SK-N-SH treated with all-trans-retinoic acid at 6 μM for 48 hours (cell line): ENCODE results near the gene SIRT2.

ENCODE experiments used
- BACH2 ChIP-seq: fragments of 250-450 bp; sonication (Bioruptor Pico); IDR thresholded peaks from 2 replicates; pipeline ENCODE4 v1.9.0; 2021; ENCODE audit warnings: mild to moderate bottlenecking, borderline replicate concordance
- CSDC2 ChIP-seq: fragments of 250-450 bp; sonication (Bioruptor Pico); IDR thresholded peaks from 2 replicates; pipeline ENCODE4 v1.5.0; 2020; ENCODE audit warnings: mild to moderate bottlenecking, moderate library complexity
- ESRRG ChIP-seq: fragments of 250-450 bp; sonication (Bioruptor Pico); IDR thresholded peaks from 2 replicates; pipeline ENCODE4 v1.6.1; 2021; ENCODE audit warnings: mild to moderate bottlenecking
- RARB ChIP-seq: fragments of 250-450 bp; sonication (Bioruptor Pico); IDR thresholded peaks from 2 replicates; pipeline ENCODE4 v1.8.0; 2021; ENCODE audit warnings: mild to moderate bottlenecking, moderate library complexity
- TOX ChIP-seq: fragments of 250-450 bp; sonication (Bioruptor Pico); IDR thresholded peaks from 2 replicates; pipeline ENCODE4 v1.8.0; 2021; ENCODE audit warnings: mild to moderate bottlenecking, moderate library complexity, borderline replicate concordance
- ZC3H10 ChIP-seq: fragments of 250-450 bp; sonication (Bioruptor Pico); IDR thresholded peaks from 2 replicates; pipeline ENCODE4 v1.5.1; 2021; ENCODE audit warnings: mild to moderate bottlenecking, moderate library complexity
- ZFP30 ChIP-seq: fragments of 450-650 bp; formaldehyde crosslinking; IDR thresholded peaks from 2 replicates; pipeline ENCODE4 v1.5.0; 2022; ENCODE audit warnings: mild to moderate bottlenecking, moderate library complexity
- TF ChIP-seq, protein P1 (sequence below): fragments of 250-450 bp; sonication (Bioruptor Pico); IDR thresholded peaks from 2 replicates; pipeline ENCODE4 v1.8.0; 2020; ENCODE audit warnings: mild to moderate bottlenecking, moderate library complexity, borderline replicate concordance

DNA sequence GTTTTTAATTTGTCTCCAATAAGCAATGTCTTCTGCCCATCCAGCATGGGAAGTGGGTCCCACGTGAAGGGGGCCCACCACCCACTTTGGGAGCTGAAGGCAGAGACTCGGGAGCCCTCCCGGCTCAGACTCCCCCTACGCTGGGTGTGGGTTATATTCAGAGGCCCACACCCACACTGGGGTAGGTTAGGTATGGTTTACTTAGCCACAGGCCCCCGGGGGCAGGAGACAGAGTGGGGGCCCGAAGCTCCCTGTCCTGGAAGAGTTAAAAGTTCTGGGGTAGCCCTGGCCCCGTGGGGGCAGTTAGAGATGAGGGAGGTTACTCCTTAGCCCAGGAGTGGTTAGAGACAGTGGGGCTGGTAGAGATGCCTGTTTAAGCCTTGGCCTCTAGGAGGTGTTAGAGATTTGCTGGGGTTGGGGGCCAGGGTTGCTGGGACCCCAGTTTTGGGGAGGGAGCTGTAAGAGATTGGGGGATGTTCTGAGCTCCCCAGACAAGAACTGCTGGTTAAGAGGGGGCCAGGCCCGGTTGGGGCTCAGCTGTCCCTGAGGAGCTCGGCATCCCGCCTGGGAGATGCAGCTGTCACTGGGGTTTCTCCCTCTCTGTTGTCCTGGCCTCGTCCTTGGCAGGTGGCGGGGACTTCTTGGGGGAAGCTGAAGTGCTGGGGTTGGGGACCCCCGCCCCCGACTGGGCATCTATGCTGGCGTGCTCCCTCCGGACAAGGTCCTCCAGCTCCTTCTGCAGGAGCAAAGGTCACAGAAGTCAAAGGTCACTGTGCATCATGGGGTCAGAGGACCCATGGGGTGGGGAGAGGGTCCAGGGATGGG lies 20.6 kb downstream of the SIRT2 start:
- TF ChIP-seq, protein P1, sequence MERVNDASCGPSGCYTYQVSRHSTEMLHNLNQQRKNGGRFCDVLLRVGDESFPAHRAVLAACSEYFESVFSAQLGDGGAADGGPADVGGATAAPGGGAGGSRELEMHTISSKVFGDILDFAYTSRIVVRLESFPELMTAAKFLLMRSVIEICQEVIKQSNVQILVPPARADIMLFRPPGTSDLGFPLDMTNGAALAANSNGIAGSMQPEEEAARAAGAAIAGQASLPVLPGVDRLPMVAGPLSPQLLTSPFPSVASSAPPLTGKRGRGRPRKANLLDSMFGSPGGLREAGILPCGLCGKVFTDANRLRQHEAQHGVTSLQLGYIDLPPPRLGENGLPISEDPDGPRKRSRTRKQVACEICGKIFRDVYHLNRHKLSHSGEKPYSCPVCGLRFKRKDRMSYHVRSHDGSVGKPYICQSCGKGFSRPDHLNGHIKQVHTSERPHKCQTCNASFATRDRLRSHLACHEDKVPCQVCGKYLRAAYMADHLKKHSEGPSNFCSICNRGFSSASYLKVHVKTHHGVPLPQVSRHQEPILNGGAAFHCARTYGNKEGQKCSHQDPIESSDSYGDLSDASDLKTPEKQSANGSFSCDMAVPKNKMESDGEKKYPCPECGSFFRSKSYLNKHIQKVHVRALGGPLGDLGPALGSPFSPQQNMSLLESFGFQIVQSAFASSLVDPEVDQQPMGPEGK (CRISPR knock-in tag) = no peak
- TF ChIP-seq ZFP30 = no peak
- no peak for TF ChIP-seq RARB (CRISPR knock-in tag)
- TF ChIP-seq BACH2 = no peak
- no peak for TF ChIP-seq ESRRG (CRISPR knock-in tag)
- TF ChIP-seq TOX = no peak
- TF ChIP-seq ZC3H10 = no peak
- no peak for TF ChIP-seq CSDC2 (CRISPR knock-in tag)
